ENCODE data around the gene STK24.

Gene STK24

GRCh38 chr13:98478189-98479129, 98.4 kb downstream of the STK24 start:
- Mint-ChIP-seq H3K27ac (peak overlapping the region; percentile 88), H3K36me3 (peaks cover 14% of the 10 kb centered on the region), H3K4me3 (peak overlapping the region; percentile 57), H3K9me3 (ENCODE audit: low read depth) (no peaks in the 10 kb centered on the region), H3K4me1 (ENCODE audit: low read depth) (peaks cover 67% of the 10 kb centered on the region), H3K27me3 (no peaks in the 10 kb centered on the region)

DNA sequence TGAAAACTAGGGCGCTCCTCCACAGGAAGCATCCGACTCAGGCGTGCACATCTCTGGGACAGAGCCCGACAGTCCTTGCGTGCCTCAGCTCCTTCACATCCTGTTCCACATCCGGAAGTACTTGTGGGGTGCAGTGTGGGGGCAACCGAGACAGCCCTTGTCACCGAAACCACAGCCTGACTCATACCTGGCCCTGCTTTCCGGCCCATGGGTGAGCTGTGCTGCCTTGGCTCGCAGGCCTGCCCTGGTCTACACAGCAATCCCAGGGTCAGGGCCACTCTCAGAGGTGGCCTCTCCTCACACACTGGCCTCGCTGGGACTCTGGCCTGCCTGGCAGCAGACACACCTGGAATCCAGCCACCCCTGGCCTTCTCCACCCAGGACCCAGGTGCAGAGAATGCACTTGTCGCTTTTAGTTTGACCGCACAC, 100.4 kb downstream of the STK24 start:
- Mint-ChIP-seq H3K27me3 (no peaks in the 10 kb centered on the region), H3K9me3 (ENCODE audit: low read depth) (no peaks in the 10 kb centered on the region), H3K36me3 (peaks cover 18% of the 10 kb centered on the region), H3K4me1 (ENCODE audit: low read depth) (peaks cover 69% of the 10 kb centered on the region), H3K4me3 (peak overlapping the region; percentile 87), H3K27ac (peak overlapping the region; percentile 98)

DNA sequence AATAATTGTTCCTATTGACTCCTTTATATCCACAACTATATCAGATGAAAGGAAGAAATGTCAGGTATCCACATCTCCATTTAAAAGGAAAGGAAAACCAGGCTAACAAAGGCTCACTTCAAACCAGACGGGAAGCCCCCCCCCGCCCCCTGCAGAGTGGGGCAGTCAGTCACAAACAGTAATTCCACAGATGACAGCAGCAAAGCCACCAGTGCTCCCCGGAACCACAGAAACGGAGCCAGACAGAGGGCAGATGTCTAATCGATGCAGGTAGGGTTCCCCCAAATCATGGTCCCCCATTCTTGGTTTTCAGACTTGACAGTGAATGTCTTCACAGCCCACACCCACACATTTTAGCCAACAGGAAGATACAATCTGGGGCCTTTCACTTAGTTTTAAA, 100.8 kb downstream of the STK24 start:
- peaks cover 65% of the 10 kb centered on the region for H3K4me1 Mint-ChIP-seq (ENCODE audit: low read depth)
- H3K4me3 Mint-ChIP-seq: peak overlapping the region; percentile 87
- H3K36me3 Mint-ChIP-seq: peaks cover 21% of the 10 kb centered on the region
- no peaks in the 10 kb centered on the region for H3K9me3 Mint-ChIP-seq (ENCODE audit: low read depth)
- H3K27ac Mint-ChIP-seq: peak overlapping the region; percentile 98
- no peaks in the 10 kb centered on the region for H3K27me3 Mint-ChIP-seq

GRCh38 chr13:98475522-98475921, 101.4 kb downstream of the STK24 start:
- no peaks in the 10 kb centered on the region for H3K27me3 Mint-ChIP-seq
- peak overlapping the region; percentile 75 for H3K27ac Mint-ChIP-seq
- no peaks in the 10 kb centered on the region for H3K9me3 Mint-ChIP-seq (ENCODE audit: low read depth)
- peak overlapping the region; percentile 42 for H3K4me3 Mint-ChIP-seq
- H3K4me1 Mint-ChIP-seq (ENCODE audit: low read depth): peaks cover 62% of the 10 kb centered on the region
- H3K36me3 Mint-ChIP-seq: peaks cover 20% of the 10 kb centered on the region

DNA sequence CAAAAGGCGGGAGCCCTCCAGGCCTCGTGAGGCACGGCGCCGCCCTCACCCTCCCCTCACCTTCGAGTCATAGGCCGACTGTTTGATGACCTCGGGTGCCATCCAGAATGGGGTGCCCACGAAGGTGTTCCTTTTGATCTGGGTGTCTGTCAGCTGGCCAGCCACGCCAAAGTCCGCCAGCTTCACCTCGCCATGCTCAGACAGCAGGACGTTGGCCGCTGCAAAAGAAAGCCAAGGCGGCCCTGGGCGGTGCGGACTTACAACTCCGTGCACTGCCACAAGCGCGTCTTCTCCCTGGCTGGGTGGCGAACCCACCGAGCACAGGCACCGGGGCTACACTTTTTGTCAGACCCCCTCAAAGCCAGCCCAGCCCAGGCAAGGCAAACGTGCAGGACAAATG, 102.1 kb downstream of the STK24 start:
- H3K36me3 Mint-ChIP-seq: peaks cover 20% of the 10 kb centered on the region
- H3K27ac Mint-ChIP-seq: peak overlapping the region; percentile 41
- H3K4me1 Mint-ChIP-seq (ENCODE audit: low read depth): peaks cover 61% of the 10 kb centered on the region
- no peaks in the 10 kb centered on the region for H3K27me3 Mint-ChIP-seq
- no peak overlapping the region for H3K4me3 Mint-ChIP-seq
- H3K9me3 Mint-ChIP-seq (ENCODE audit: low read depth): no peaks in the 10 kb centered on the region

- Mint-ChIP-seq H3K36me3 (peaks cover 20% of the 10 kb centered on the region), H3K4me3 (no peak overlapping the region), H3K4me1 (ENCODE audit: low read depth) (peaks cover 57% of the 10 kb centered on the region)
Observed at GRCh38 chr13:98474292-98474691, 102.6 kb downstream of the STK24 start.

GRCh38 chr13:98473788-98474144, 103.1 kb downstream of the STK24 start:
- peak overlapping the region; percentile 91 for H3K27ac Mint-ChIP-seq
- no peaks in the 10 kb centered on the region for H3K27me3 Mint-ChIP-seq
- H3K4me3 Mint-ChIP-seq: no peak overlapping the region
- peaks cover 18% of the 10 kb centered on the region for H3K36me3 Mint-ChIP-seq
- H3K4me1 Mint-ChIP-seq (ENCODE audit: low read depth): peaks cover 52% of the 10 kb centered on the region
- H3K9me3 Mint-ChIP-seq (ENCODE audit: low read depth): no peaks in the 10 kb centered on the region

More at GRCh38 chr13:98474292-98474691, 102.6 kb downstream of the STK24 start:
- no peaks in the 10 kb centered on the region for H3K9me3 Mint-ChIP-seq (ENCODE audit: low read depth)
- no peaks in the 10 kb centered on the region for H3K27me3 Mint-ChIP-seq
- H3K27ac Mint-ChIP-seq: peak overlapping the region; percentile 91

- Mint-ChIP-seq H3K36me3 (peaks cover 17% of the 10 kb centered on the region), H3K4me3 (no peak overlapping the region), H3K4me1 (ENCODE audit: low read depth) (peaks cover 48% of the 10 kb centered on the region), H3K27ac (peak overlapping the region; percentile 91), H3K9me3 (ENCODE audit: low read depth) (no peaks in the 10 kb centered on the region), H3K27me3 (no peaks in the 10 kb centered on the region)
Observed at GRCh38 chr13:98473135-98473787, 103.6 kb downstream of the STK24 start.

DNA sequence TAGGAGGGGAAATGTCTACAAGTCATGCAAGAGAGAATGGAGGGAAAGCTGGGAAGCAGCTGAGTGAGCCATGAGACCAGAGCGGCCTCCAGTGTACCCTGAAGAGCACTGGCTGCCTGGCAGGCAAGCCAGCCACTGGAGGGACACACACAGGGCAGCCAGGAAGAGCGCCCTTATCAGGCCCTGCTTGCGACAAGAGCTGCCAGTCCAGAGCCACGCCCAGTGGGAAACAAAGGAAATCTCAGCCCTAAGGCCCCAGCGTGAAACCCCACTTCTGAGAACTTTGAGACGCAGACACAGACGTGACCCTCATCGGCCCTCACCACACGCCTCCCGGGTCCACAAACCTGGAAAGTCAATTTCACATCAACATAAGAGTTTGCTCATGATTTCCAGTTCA, 105.0 kb downstream of the STK24 start:
- Mint-ChIP-seq H3K4me3 (no peak overlapping the region), H3K4me1 (ENCODE audit: low read depth) (peaks cover 47% of the 10 kb centered on the region), H3K9me3 (ENCODE audit: low read depth) (no peaks in the 10 kb centered on the region), H3K36me3 (peaks cover 10% of the 10 kb centered on the region), H3K27me3 (no peaks in the 10 kb centered on the region), H3K27ac (peak overlapping the region; percentile 91)

DNA sequence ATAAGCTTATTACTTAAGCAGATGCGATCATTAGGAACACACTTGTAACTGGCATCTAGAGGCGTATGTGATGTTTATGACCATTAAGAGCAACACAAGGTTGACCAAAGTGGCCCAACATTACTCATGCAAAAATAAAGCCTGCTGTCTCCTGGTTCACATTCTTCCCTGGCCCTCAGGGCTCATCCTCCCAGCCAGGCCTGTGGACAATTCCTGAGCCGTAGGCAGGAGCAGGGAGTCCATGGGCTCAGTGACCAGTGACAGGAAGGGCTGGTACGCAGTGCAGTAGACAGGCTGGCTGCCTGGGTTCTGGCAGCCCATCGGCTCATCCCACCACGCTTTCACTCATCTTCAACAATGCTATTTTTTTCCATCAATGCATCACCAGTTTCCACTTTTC, 106.0 kb downstream of the STK24 start:
- Mint-ChIP-seq H3K36me3 (peaks cover 10% of the 10 kb centered on the region), H3K9me3 (ENCODE audit: low read depth) (no peaks in the 10 kb centered on the region), H3K27ac (peak overlapping the region; percentile 91), H3K27me3 (no peaks in the 10 kb centered on the region), H3K4me1 (ENCODE audit: low read depth) (peaks cover 44% of the 10 kb centered on the region), H3K4me3 (no peak overlapping the region)

- peak overlapping the region; percentile 64 for H3K27ac Mint-ChIP-seq
- no peaks in the 10 kb centered on the region for H3K9me3 Mint-ChIP-seq (ENCODE audit: low read depth)
- H3K4me3 Mint-ChIP-seq: no peak overlapping the region
- H3K36me3 Mint-ChIP-seq: peaks cover 9% of the 10 kb centered on the region
- H3K27me3 Mint-ChIP-seq: no peaks in the 10 kb centered on the region
- peaks cover 36% of the 10 kb centered on the region for H3K4me1 Mint-ChIP-seq (ENCODE audit: low read depth)
Observed at GRCh38 chr13:98468929-98469328, 108.0 kb downstream of the STK24 start.

DNA sequence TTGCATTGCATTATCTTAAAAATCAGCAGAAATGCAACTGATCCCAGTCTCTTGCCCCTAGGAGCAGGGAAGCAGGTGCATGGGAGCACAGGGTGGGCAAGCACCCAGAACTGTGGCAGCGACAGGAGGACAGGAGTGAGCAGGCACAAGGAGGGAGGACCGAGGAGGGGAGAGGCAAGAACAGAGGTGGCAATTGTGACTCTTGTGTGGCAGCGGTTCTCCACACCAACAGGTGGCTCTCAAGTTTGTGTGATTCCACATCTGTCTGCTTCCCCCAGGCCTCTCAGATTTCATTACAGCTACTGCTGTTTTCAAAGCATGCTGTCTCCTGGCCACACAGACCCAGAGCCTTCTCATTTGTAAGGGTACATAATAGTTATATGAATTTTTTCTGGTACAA, 108.5 kb downstream of the STK24 start:
- peaks cover 8% of the 10 kb centered on the region for H3K36me3 Mint-ChIP-seq
- H3K27ac Mint-ChIP-seq: no peak overlapping the region
- H3K9me3 Mint-ChIP-seq (ENCODE audit: low read depth): no peaks in the 10 kb centered on the region

GRCh38 chr13:98467263-98467985, 109.5 kb downstream of the STK24 start:
- H3K9me3 Mint-ChIP-seq (ENCODE audit: low read depth): no peaks in the 10 kb centered on the region
- peaks cover 4% of the 10 kb centered on the region for H3K36me3 Mint-ChIP-seq
- H3K4me1 Mint-ChIP-seq (ENCODE audit: low read depth): peaks cover 31% of the 10 kb centered on the region
- no peak overlapping the region for H3K4me3 Mint-ChIP-seq
- H3K27ac Mint-ChIP-seq: peak overlapping the region; percentile 24
- no peaks in the 10 kb centered on the region for H3K27me3 Mint-ChIP-seq

More for the DNA sequence above, 108.5 kb downstream of the STK24 start:
- peaks cover 35% of the 10 kb centered on the region for H3K4me1 Mint-ChIP-seq (ENCODE audit: low read depth)
- no peaks in the 10 kb centered on the region for H3K27me3 Mint-ChIP-seq
- no peak overlapping the region for H3K4me3 Mint-ChIP-seq

- no peak overlapping the region for H3K4me3 Mint-ChIP-seq
- peak overlapping the region; percentile 72 for H3K27ac Mint-ChIP-seq
- no peaks in the 10 kb centered on the region for H3K9me3 Mint-ChIP-seq (ENCODE audit: low read depth)
- H3K27me3 Mint-ChIP-seq: no peaks in the 10 kb centered on the region
- peaks cover 27% of the 10 kb centered on the region for H3K4me1 Mint-ChIP-seq (ENCODE audit: low read depth)
- H3K36me3 Mint-ChIP-seq: peaks cover 4% of the 10 kb centered on the region
Observed at GRCh38 chr13:98466634-98467236, 110.2 kb downstream of the STK24 start.
